NCI-H748 treated with DMSO at 0.1 percent for 48 hours (cell line): ENCODE results near the gene UTY.
"Not testable (repeated sequence)": the region's sequence is repeated elsewhere in the genome, so short reads cannot be mapped to it uniquely, and the experiment has no call there.

Source experiments
- DNase-seq: peaks from one replicate; lab custom pipeline; 2025; lab: John Stamatoyannopoulos, UW

Gene UTY

GRCh38 chrY:13299411-13299810 lies 180.4 kb downstream of the UTY start:
- no peak for DNase-seq

- DNase-seq: no peak
Measured at GRCh38 chrY:13296176-13296890, 183.5 kb downstream of the UTY start.

- no peak for DNase-seq
Measured at GRCh38 chrY:13295026-13295425, 184.8 kb downstream of the UTY start.

GRCh38 chrY:13291199-13291598 lies 188.6 kb downstream of the UTY start:
- no peak for DNase-seq

- not testable (repeated sequence) for DNase-seq
Measured at GRCh38 chrY:13282151-13283054, 197.4 kb downstream of the UTY start.

GRCh38 chrY:13279561-13279960 lies 200.3 kb downstream of the UTY start:
- no peak for DNase-seq

GRCh38 chrY:13271706-13272105 lies 208.1 kb downstream of the UTY start:
- DNase-seq: no peak

- DNase-seq: not testable (repeated sequence)
Measured at GRCh38 chrY:13253941-13254440, 225.8 kb downstream of the UTY start.

GRCh38 chrY:13250421-13250820 lies 229.4 kb downstream of the UTY start:
- DNase-seq: no peak

GRCh38 chrY:13243716-13244115 lies 236.1 kb downstream of the UTY start:
- no peak for DNase-seq

- no peak for DNase-seq
Measured at GRCh38 chrY:13233901-13234300, 245.9 kb downstream of the UTY start.

GRCh38 chrY:13233118-13233517 lies 246.7 kb downstream of the UTY start:
- DNase-seq: no peak

GRCh38 chrY:13227354-13227953 lies 252.4 kb downstream of the UTY start:
- DNase-seq: no peak

GRCh38 chrY:13210961-13211646 lies 268.7 kb downstream of the UTY start:
- DNase-seq: no peak

GRCh38 chrY:13205214-13205613 lies 274.6 kb downstream of the UTY start:
- DNase-seq: no peak
